PC-3 (cell line): ENCODE data around the gene XG. TPM values are rescaled to one million over a fixed set of nuclear protein-coding genes. Genes with fewer than 3 reads are reported as not detected.
"Not testable (repeated sequence)": the region's sequence is repeated elsewhere in the genome, so short reads cannot be mapped to it uniquely, and the experiment has no call there.

ENCODE experiments used
- ATAC-seq: fragments of 200-7000 bp; cut with Tn5 transposase; 2 replicates; pipeline ENCODE4 v1.9.1; 2020; ENCODE audit warnings: mild to moderate bottlenecking, moderate library complexity
- BruUV-seq: library from RNA; stranded (reverse); fragments of 400-500 nt; replicated peaks from 2 replicates; lab custom pipeline; 2021; lab: Mats Ljungman, UMichigan
- CTCF ChIA-PET: fragments of 300-600 bp; sonication (Branson Sonifier 250); formaldehyde crosslinking; loops from one replicate; lab custom pipeline; 2022; ENCODE audit warnings: antibody characterized with exemption; lab: Charles Lee
- POLR2A ChIA-PET: fragments of 300-600 bp; sonication (Branson Sonifier 250); formaldehyde crosslinking; loops from one replicate; lab custom pipeline; 2022; ENCODE audit warnings: antibody characterized with exemption; ENCODE audit not compliant: unreplicated experiment; lab: Charles Lee
- DNase-seq: peaks from one replicate; pipeline ENCODE4 v3.0.0-alpha.2; 2015
- H2AFZ ChIP-seq: fragments of 300-600 bp; sonication (generic); 2 replicates; pipeline ENCODE4 v1.6.0; 2016; ENCODE audit warnings: antibody characterized with exemption, low read length
- H3F3A ChIP-seq: fragments of 300-600 bp; sonication (generic); one replicate; pipeline ENCODE4 v1.6.0; 2017; ENCODE audit warnings: antibody characterized with exemption, low read length, control low read depth, mild to moderate bottlenecking; ENCODE audit not compliant: unreplicated experiment
- H3K27ac ChIP-seq: fragments of 300-600 bp; sonication (generic); 2 replicates; pipeline ENCODE4 v1.5.1; 2016; ENCODE audit warnings: mild to moderate bottlenecking, low read length
- H3K27me3 ChIP-seq: fragments of 300-600 bp; sonication (generic); 2 replicates; pipeline ENCODE4 v1.6.1; 2016; ENCODE audit warnings: low read length, mixed read lengths
- H3K36me3 ChIP-seq: fragments of 300-600 bp; sonication (generic); 2 replicates; pipeline ENCODE4 v1.6.1; 2016; ENCODE audit warnings: low read depth, mixed run types, low read length, mixed read lengths
- H3K4me1 ChIP-seq: fragments of 300-600 bp; sonication (generic); 2 replicates; pipeline ENCODE4 v1.5.1; 2016; ENCODE audit warnings: low read length; ENCODE audit not compliant: insufficient read depth
- H3K4me2 ChIP-seq: fragments of 300-600 bp; sonication (generic); 2 replicates; pipeline ENCODE4 v1.6.0; 2016; ENCODE audit warnings: low read length
- H3K4me3 ChIP-seq: fragments of 300-600 bp; sonication (generic); 2 replicates; pipeline ENCODE4 v1.5.1; 2016; ENCODE audit warnings: mild to moderate bottlenecking, low read length, mixed read lengths
- H3K79me2 ChIP-seq: fragments of 300-600 bp; sonication (generic); 2 replicates; pipeline ENCODE4 v1.6.1; 2017; ENCODE audit warnings: low read length, mixed read lengths
- H3K9ac ChIP-seq: fragments of 300-600 bp; sonication (generic); 2 replicates; pipeline ENCODE4 v1.6.0; 2016; ENCODE audit warnings: mild to moderate bottlenecking, low read length
- H3K9me2 ChIP-seq: fragments of 300-600 bp; sonication (generic); replicated peaks from 2 replicates; pipeline ENCODE4 v1.6.1; 2016; ENCODE audit warnings: mixed run types, low read length, mixed read lengths
- H3K9me3 ChIP-seq: fragments of 300-600 bp; sonication (generic); 2 replicates; pipeline ENCODE4 v1.6.1; 2016; ENCODE audit warnings: low read length, mixed read lengths
- H4K20me1 ChIP-seq: fragments of 300-600 bp; sonication (generic); 2 replicates; pipeline ENCODE4 v1.6.1; 2016; ENCODE audit warnings: low read length, mixed read lengths
- CTCF ChIP-seq: fragments of 300-600 bp; sonication (generic); conservative IDR thresholded peaks from 2 replicates; pipeline ENCODE4 v1.5.1; 2017; ENCODE audit warnings: antibody characterized with exemption, low read depth, mild to moderate bottlenecking, low read length
- EZH2 ChIP-seq: fragments of 300-600 bp; sonication (generic); IDR thresholded peaks from one replicate; pipeline ENCODE4 v1.6.1; 2017; ENCODE audit warnings: antibody characterized with exemption, mild to moderate bottlenecking, low read length; ENCODE audit not compliant: unreplicated experiment
- EZH2phosphoT487 ChIP-seq: fragments of 300-600 bp; sonication (generic); IDR thresholded peaks from 2 replicates; pipeline ENCODE4 v1.6.1; 2018; ENCODE audit warnings: mild to moderate bottlenecking, antibody characterized with exemption, low read length, borderline replicate concordance
- intact Hi-C: fragments of 100-400 bp; cut with micrococcal nuclease; formaldehyde crosslinking; loops from 2 replicates; pipeline ENCODE4 v1.9.0; 2023
- total RNA-seq: library from RNA; depleted of rRNA; stranded (reverse); fragments of >200 nt; gene quantifications from 2 replicates; pipeline ENCODE4 v1.2.3, GENCODE V29; 2014

Gene XG
- total RNA-seq, 1 experiment from 2014 or later: not detected

- CTCF ChIA-PET, H3K79me2 ChIP-seq, H3K9me2 ChIP-seq, BruUV-seq, H3K36me3 ChIP-seq, intact Hi-C loops, H3F3A ChIP-seq, H3K27me3 ChIP-seq, H4K20me1 ChIP-seq, POLR2A ChIA-PET, H3K27ac ChIP-seq, H3K9me3 ChIP-seq, H2AFZ ChIP-seq, H3K4me2 ChIP-seq, H3K4me1 ChIP-seq, H3K4me3 ChIP-seq, H3K9ac ChIP-seq: not testable (repeated sequence)
- peak; percentile 9 for DNase-seq
- peak; percentile 67 for ATAC-seq
Observed at GRCh38 chrX:2755163-2755715, 3.4 kb downstream of the XG start.

DNA sequence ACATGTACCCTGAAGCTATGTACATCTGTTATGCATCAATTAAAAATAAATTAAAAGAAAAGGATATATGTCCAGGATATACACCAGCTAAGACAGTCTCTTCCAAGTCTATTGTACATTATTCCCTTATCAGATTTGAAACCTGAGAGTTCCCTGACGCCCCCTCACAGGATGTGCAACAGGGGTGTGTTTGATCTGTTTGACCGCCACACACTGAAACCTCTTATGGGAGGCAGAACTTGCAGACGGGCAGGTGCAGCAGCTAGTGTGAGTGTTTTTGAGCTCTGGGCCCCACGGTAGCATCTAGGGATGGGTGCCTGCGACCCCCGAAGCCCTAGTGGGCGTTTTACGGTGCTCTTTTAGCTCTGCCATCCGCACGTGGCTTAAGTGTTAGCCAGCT is 4.7 kb downstream of the XG start:
- intact Hi-C loops: no loop called here
- no peaks in the 10 kb centered on the region for H3K9me3 ChIP-seq
- no peaks in the 10 kb centered on the region for H3K79me2 ChIP-seq
- H4K20me1 ChIP-seq: no peaks in the 10 kb centered on the region
- no peaks in the 10 kb centered on the region for H3K36me3 ChIP-seq
- H3K27me3 ChIP-seq: no peaks in the 10 kb centered on the region
- BruUV-seq: no TSS peak
- H3K4me3 ChIP-seq: no peak overlapping the region
- no peak for TF ChIP-seq EZH2
- no peak for TF ChIP-seq EZH2phosphoT487
- TF ChIP-seq CTCF: no peak
- H3K4me2 ChIP-seq: no peak overlapping the region
- no peak overlapping the region for H3K9ac ChIP-seq
- DNase-seq (no peak), ATAC-seq (no peak)
- no peaks in the 10 kb centered on the region for H3F3A ChIP-seq
- peaks cover 4% of the 10 kb centered on the region; the same call in 1 of the 2 replicates for H3K4me1 ChIP-seq
- H3K9me2 ChIP-seq: no peaks in the 10 kb centered on the region
- H3K27ac ChIP-seq: no peak overlapping the region
- H2AFZ ChIP-seq: no peak overlapping the region
- POLR2A ChIA-PET: no interaction called here
- CTCF ChIA-PET: no interaction called here

DNA sequence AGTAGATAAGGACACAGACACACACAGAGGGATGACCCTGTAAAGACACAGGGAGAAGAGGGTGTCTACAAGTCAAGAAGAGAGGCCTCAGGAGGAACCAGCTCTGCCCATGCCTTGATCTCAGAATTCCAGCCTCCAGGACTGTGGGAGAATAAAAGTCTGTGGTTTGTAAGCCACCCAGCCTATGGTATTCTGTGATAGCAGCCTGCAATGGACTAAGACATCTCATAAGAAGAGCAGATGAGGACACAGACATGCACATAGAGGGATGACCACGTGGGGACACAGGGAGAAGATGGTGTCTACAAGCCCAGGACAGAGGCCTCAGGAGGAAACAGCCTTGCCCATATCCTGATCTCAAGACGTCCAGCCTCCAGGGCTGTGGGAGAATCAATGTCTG is 9.4 kb downstream of the XG start:
- H3K4me1 ChIP-seq: no peaks in the 10 kb centered on the region

DNA sequence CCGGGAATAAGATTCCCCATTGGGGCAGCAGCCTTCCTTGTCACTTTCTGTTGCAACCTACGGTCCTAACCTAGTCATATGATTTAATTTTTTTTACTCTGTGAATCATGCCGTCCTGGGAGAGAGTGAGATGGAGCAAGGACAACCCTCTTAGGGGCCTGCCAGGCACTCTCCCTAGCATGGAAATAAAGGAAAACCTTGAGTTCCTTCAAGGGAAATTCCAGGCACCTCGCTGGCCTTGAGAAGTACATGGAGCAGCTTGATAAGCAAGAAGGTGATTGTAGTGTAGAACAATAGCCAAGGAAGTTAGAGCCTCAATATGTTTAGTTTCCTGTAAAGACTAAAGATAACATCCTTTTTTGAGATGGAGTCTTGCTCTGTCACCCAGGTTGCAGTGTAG is 10.8 kb downstream of the XG start:
- POLR2A ChIA-PET, H3K9me2 ChIP-seq, BruUV-seq, H3K36me3 ChIP-seq, H3K9me3 ChIP-seq, H3K4me3 ChIP-seq, H4K20me1 ChIP-seq, H3K79me2 ChIP-seq, H3F3A ChIP-seq, H3K27ac ChIP-seq, H3K4me1 ChIP-seq, ATAC-seq, H3K9ac ChIP-seq, H3K4me2 ChIP-seq, H2AFZ ChIP-seq, DNase-seq, CTCF ChIA-PET, H3K27me3 ChIP-seq, intact Hi-C loops: not testable (repeated sequence)

More for the DNA sequence above, 9.4 kb downstream of the XG start:
- Histone ChIP-seq H3F3A (no peaks in the 10 kb centered on the region), H3K4me3 (no peak overlapping the region), H3K9me2 (no peaks in the 10 kb centered on the region), H3K27me3 (no peaks in the 10 kb centered on the region), H3K9ac (no peak overlapping the region), H4K20me1 (no peaks in the 10 kb centered on the region), H3K9me3 (no peaks in the 10 kb centered on the region), H3K79me2 (no peaks in the 10 kb centered on the region), H3K36me3 (no peaks in the 10 kb centered on the region), H3K4me2 (no peak overlapping the region), H3K27ac (no peak overlapping the region), H2AFZ (no peak overlapping the region)
- no peak for ATAC-seq
- ChIA-PET CTCF (no interaction called here), POLR2A (no interaction called here)
- no peak for DNase-seq
- intact Hi-C loops: no loop called here
- TF ChIP-seq EZH2phosphoT487 (no peak), CTCF (no peak), EZH2 (no peak)
- no TSS peak for BruUV-seq

DNA sequence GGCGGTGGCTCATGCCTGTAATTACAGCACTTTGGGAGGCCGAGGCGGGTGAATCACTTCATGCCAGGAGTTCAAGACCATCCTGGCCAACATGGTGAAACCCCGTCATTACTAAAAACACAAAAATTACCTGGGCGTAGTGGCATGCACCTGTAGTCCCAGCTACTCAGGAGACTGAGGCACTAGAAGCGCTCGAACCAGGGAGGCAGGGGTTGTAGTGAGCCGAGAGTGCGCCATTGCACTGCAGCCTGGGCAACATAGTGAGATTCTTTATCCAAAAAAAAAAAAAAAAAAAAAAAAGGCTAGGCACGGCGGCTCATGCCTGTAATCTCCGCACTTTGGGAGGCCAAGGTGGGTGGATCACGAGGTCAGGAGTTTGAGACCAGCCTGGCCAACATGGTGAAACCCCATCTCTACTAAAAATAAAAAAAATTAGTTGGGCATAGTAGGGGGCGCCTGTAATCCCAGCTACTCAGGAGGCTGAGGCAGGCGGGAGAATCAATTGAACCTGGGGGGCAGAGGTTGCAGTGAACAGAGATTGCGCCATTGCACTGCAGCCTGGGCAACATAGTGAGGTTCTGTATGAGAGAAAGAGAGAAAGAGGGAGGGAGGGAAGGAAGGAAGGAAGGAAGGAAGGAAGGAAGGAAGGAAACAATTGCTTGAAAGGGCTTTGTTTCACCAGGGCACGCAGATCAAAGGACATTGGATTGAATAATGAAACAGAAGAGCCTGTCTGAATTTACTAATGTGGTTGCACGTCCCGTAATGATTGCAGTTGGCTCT is 13.1 kb downstream of the XG start:
- H3K9ac ChIP-seq, H3K4me1 ChIP-seq, ATAC-seq, H3K4me3 ChIP-seq, H3K9me2 ChIP-seq, H3K27ac ChIP-seq, CTCF ChIA-PET, H4K20me1 ChIP-seq, POLR2A ChIA-PET, intact Hi-C loops, H3K9me3 ChIP-seq, H3K27me3 ChIP-seq, H3K79me2 ChIP-seq, H3K36me3 ChIP-seq, H2AFZ ChIP-seq, BruUV-seq, H3K4me2 ChIP-seq, DNase-seq, H3F3A ChIP-seq: not testable (repeated sequence)
